Measurements from ENCODE around the gene AGPS. TPM values are rescaled to one million over a fixed set of nuclear protein-coding genes. Genes with fewer than 3 reads are reported as not detected.
A peak's percentile ranks its signal among the peaks of the same experiment; 100 is the strongest.
"Not testable (repeated sequence)": the region's sequence is repeated elsewhere in the genome, so short reads cannot be mapped to it uniquely, and the experiment has no call there.

Gene AGPS
- 54.0 and 148 TPM in 2 replicates for total RNA-seq (2014; rRNA removed; shearing (Covaris generic); ENCODE audit: low replicate concordance)

DNA sequence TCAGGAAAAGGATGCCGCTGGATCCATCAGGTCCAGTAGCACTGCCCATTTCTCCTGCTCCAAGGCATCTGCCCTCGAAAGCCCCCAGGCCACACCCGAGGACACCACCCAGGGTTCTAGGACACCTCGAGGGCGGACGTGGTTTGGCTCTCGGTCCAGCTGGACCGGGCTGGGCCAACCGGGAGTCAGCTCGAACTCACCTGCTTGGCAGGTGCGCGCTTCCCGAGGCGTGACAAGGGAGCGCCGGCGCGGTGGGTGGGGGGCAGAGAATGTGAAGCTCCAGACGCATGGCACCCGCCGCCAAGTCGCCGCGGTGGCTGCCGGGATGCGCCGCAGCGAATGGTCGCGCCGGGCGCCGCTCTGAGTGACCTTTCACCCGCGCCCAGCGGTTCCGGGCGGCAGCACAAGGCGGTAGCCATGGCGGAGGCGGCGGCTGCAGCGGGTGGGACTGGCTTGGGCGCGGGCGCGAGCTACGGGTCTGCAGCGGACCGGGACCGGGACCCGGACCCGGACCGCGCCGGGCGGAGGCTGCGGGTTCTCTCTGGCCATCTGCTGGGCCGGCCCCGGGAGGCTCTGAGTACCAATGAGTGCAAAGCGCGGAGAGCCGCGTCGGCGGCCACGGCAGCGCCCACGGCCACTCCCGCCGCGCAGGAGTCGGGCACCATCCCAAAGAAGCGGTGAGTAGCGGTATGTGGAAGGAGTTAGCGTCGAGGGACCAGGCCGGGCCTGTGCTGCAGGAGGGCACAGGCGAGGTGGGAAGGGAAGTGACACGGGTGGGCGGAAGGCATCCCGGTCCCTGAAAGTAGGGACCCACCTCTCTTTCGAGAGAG, at the start of gene AGPS:
TSS of gene AGPS (plus strand) at position 401 of the 830 bp plus-strand sequence. CDS start at position 418, 17 bp downstream.
- Histone ChIP-seq H3K27me3 (ENCODE audit: low read length) (no peaks in the 10 kb centered on the region), H3K4me3 (ENCODE audit: low read length) (peak within 1 kb of the TSS; percentile 92), H4K20me1 (ENCODE audit: insufficient read depth, low read depth, low read length) (no peaks in the 10 kb centered on the region; the same call in 1 of the 2 replicates), H3K4me1 (ENCODE audit: low read length) (peaks cover 64% of the 10 kb centered on the region), H3K79me2 (ENCODE audit: low read length) (peaks cover 97% of the 10 kb centered on the region), H3K9me2 (replicated peaks; ENCODE audit: insufficient read depth, low read length) (no peaks in the 10 kb centered on the region), H3K27ac (ENCODE audit: low read length) (peak within 1 kb of the TSS; percentile 52; the same call in 1 of the 2 replicates), H3K9ac (ENCODE audit: low read length) (peak within 1 kb of the TSS; percentile 92), H3K9me3 (ENCODE audit: low read length) (no peaks in the 10 kb centered on the region), H3K36me3 (ENCODE audit: insufficient read depth, low read length) (peaks cover 2% of the 10 kb centered on the region; the same call in 1 of the 2 replicates), H3K4me2 (ENCODE audit: low read depth, low read length, poor library complexity, severe bottlenecking) (peak within 1 kb of the TSS; percentile 97), H2AFZ (ENCODE audit: low read length) (peak within 1 kb of the TSS; percentile 73)
- DNase-seq, result peak; percentile 92

DNA sequence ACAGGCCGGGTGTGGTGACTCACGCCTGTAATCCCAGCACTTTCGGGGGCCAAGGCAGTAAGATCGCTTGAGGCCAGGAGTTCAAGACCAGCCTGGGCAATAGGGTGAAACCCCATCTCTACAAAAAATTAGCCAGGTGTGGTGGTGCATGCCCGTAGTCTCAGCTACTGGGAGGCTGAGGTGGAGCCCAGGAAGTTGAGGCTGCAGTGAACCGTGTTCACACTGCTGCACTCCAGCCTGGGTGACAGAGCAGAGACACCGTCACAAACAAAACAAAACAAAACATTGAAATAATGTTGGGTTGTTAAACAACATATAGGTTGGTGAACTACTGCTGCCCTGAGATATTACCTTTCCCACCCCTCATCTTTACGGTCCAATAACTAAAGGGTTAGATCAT, 48.8 kb upstream of the AGPS start:
- Histone ChIP-seq H3K27ac (ENCODE audit: low read length) (no peak overlapping the region), H3K9me2 (replicated peaks; ENCODE audit: insufficient read depth, low read length) (no peaks in the 10 kb centered on the region), H3K36me3 (ENCODE audit: insufficient read depth, low read length) (no peaks in the 10 kb centered on the region), H3K4me1 (ENCODE audit: low read length) (no peaks in the 10 kb centered on the region), H4K20me1 (ENCODE audit: insufficient read depth, low read depth, low read length) (no peaks in the 10 kb centered on the region), H3K9me3 (ENCODE audit: low read length) (no peaks in the 10 kb centered on the region), H2AFZ (ENCODE audit: low read length) (no peak overlapping the region), H3K27me3 (ENCODE audit: low read length) (no peaks in the 10 kb centered on the region), H3K4me2 (ENCODE audit: low read depth, low read length, poor library complexity, severe bottlenecking) (no peak overlapping the region), H3K4me3 (ENCODE audit: low read length) (no peak overlapping the region), H3K9ac (ENCODE audit: low read length) (no peak overlapping the region), H3K79me2 (ENCODE audit: low read length) (no peaks in the 10 kb centered on the region)
- DNase-seq, result no peak

DNA sequence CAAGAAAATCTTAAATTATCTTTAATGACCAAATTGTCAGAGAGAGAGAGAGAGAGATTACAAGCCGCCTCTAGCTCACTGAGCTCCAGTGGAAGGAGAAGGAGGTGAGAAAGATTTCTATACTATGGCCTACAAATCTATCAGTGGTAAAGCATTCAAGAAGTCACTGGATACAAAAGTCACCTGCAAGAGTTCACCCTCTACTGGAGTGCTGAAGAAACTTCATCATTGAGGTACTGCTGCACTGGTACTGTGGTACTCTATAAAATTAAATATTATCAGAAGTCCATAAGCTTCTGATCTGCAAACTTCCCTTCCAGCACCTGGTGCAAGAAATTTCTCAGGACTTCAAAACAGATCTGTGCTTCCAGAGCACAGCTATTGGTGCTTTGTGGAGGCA, 48.3 kb upstream of the AGPS start:
- Histone ChIP-seq H3K4me1 (ENCODE audit: low read length) (no peaks in the 10 kb centered on the region), H3K4me2 (ENCODE audit: low read depth, low read length, poor library complexity, severe bottlenecking) (no peak overlapping the region)

DNA sequence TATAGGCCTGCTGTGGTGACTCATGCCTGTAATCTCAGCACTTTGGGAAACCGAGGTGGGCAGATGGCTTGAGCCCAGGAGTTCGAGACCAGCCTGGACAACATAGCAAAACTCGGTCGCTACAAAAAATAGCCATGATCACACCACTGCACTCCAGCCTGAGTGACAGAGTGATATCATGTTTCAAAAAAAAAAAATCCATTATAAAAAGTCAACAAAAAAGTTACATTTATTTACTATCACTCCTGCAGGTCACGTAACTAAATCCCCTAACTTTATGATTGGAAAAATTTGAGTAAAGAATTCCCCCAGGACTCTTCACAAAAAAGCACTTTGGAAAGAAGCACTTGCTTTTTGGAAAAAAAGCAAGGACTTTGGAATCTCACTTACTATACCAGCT, 46.4 kb upstream of the AGPS start:
- no peaks in the 10 kb centered on the region for H3K4me1 ChIP-seq (ENCODE audit: low read length)
- H3K9me3 ChIP-seq (ENCODE audit: low read length), result no peaks in the 10 kb centered on the region
- no peak overlapping the region for H3K4me3 ChIP-seq (ENCODE audit: low read length)
- DNase-seq, result no peak
- no peaks in the 10 kb centered on the region for H3K79me2 ChIP-seq (ENCODE audit: low read length)
- no peak overlapping the region for H3K27ac ChIP-seq (ENCODE audit: low read length)
- no peaks in the 10 kb centered on the region for H3K36me3 ChIP-seq (ENCODE audit: insufficient read depth, low read length)
- no peak overlapping the region for H3K9ac ChIP-seq (ENCODE audit: low read length)
- H2AFZ ChIP-seq (ENCODE audit: low read length), result no peak overlapping the region
- H3K9me2 ChIP-seq (replicated peaks; ENCODE audit: insufficient read depth, low read length), result no peaks in the 10 kb centered on the region
- no peaks in the 10 kb centered on the region for H3K27me3 ChIP-seq (ENCODE audit: low read length)
- H3K4me2 ChIP-seq (ENCODE audit: low read depth, low read length, poor library complexity, severe bottlenecking), result no peak overlapping the region
- no peaks in the 10 kb centered on the region for H4K20me1 ChIP-seq (ENCODE audit: insufficient read depth, low read depth, low read length)

More for the DNA sequence above, 48.3 kb upstream of the AGPS start:
- no peak overlapping the region for H3K9ac ChIP-seq (ENCODE audit: low read length)
- no peak overlapping the region for H3K4me3 ChIP-seq (ENCODE audit: low read length)
- DNase-seq, result peak; percentile 46
- H3K9me2 ChIP-seq (replicated peaks; ENCODE audit: insufficient read depth, low read length), result no peaks in the 10 kb centered on the region
- H3K27me3 ChIP-seq (ENCODE audit: low read length), result no peaks in the 10 kb centered on the region
- H3K9me3 ChIP-seq (ENCODE audit: low read length), result no peaks in the 10 kb centered on the region
- no peaks in the 10 kb centered on the region for H4K20me1 ChIP-seq (ENCODE audit: insufficient read depth, low read depth, low read length)
- H3K27ac ChIP-seq (ENCODE audit: low read length), result no peak overlapping the region
- H3K79me2 ChIP-seq (ENCODE audit: low read length), result no peaks in the 10 kb centered on the region
- H2AFZ ChIP-seq (ENCODE audit: low read length), result no peak overlapping the region
- H3K36me3 ChIP-seq (ENCODE audit: insufficient read depth, low read length), result no peaks in the 10 kb centered on the region

DNA sequence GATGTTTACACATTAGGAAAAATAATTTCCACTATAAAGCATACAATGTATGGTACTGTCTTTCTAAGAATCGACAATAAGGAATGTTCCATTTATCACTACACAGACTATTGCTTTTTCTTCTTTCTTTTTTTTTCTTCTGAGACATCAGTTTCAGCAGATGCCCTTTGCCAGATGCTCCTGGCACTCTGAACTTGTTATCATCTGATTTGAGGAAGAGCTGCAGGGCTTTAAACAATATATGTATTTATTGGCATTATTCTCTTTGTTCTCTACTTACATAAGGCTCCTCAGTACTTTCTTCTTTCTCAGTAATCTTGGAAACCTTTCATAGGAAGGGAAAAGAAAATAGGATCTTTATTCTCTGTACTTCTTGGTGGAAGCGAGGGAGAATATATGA, 45.0 kb upstream of the AGPS start:
- DNase-seq, result no peak
- H3K4me3 ChIP-seq (ENCODE audit: low read length), result no peak overlapping the region
- H3K27ac ChIP-seq (ENCODE audit: low read length), result no peak overlapping the region
- no peak overlapping the region for H2AFZ ChIP-seq (ENCODE audit: low read length)
- H3K4me2 ChIP-seq (ENCODE audit: low read depth, low read length, poor library complexity, severe bottlenecking), result no peak overlapping the region
- H3K36me3 ChIP-seq (ENCODE audit: insufficient read depth, low read length), result no peaks in the 10 kb centered on the region
- no peak overlapping the region for H3K9ac ChIP-seq (ENCODE audit: low read length)
- H3K79me2 ChIP-seq (ENCODE audit: low read length), result no peaks in the 10 kb centered on the region
- no peaks in the 10 kb centered on the region for H3K9me3 ChIP-seq (ENCODE audit: low read length)
- H4K20me1 ChIP-seq (ENCODE audit: insufficient read depth, low read depth, low read length), result no peaks in the 10 kb centered on the region
- H3K27me3 ChIP-seq (ENCODE audit: low read length), result no peaks in the 10 kb centered on the region
- no peaks in the 10 kb centered on the region for H3K9me2 ChIP-seq (replicated peaks; ENCODE audit: insufficient read depth, low read length)
- H3K4me1 ChIP-seq (ENCODE audit: low read length), result no peaks in the 10 kb centered on the region

DNA sequence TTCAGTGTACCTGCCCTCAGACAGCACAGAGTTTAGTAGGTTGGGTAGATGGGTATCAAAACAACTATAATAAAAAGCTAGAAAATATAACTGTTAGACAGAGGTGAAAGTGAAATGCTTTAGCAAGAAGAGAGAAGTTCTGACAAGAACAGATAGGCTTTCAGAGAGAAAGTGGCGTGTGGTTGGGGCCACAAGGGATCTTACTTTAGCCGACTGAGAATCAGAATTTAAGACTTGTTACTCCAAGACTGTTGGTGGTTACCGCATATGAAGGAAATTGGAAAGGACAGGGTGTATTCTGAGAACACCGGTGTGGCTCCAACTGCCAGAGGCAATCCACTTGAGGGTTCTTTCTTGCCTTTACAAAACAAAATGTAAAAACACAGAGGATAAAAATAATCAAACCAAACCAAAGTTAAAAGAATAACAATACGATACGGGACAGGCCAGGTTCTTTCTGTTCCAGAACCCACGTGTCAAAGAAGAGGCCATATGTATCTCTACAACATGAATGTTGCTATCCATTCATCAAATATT, 44.4 kb upstream of the AGPS start:
- no peak overlapping the region for H3K27ac ChIP-seq (ENCODE audit: low read length)
- no peaks in the 10 kb centered on the region for H3K9me3 ChIP-seq (ENCODE audit: low read length)
- H3K4me3 ChIP-seq (ENCODE audit: low read length), result no peak overlapping the region
- H3K9me2 ChIP-seq (replicated peaks; ENCODE audit: insufficient read depth, low read length), result no peaks in the 10 kb centered on the region
- no peak for DNase-seq
- H3K36me3 ChIP-seq (ENCODE audit: insufficient read depth, low read length), result no peaks in the 10 kb centered on the region
- no peaks in the 10 kb centered on the region for H3K79me2 ChIP-seq (ENCODE audit: low read length)
- H3K27me3 ChIP-seq (ENCODE audit: low read length), result no peaks in the 10 kb centered on the region
- no peaks in the 10 kb centered on the region for H3K4me1 ChIP-seq (ENCODE audit: low read length)
- H3K4me2 ChIP-seq (ENCODE audit: low read depth, low read length, poor library complexity, severe bottlenecking), result no peak overlapping the region
- no peak overlapping the region for H2AFZ ChIP-seq (ENCODE audit: low read length)
- H4K20me1 ChIP-seq (ENCODE audit: insufficient read depth, low read depth, low read length), result no peaks in the 10 kb centered on the region
- no peak overlapping the region for H3K9ac ChIP-seq (ENCODE audit: low read length)

DNA sequence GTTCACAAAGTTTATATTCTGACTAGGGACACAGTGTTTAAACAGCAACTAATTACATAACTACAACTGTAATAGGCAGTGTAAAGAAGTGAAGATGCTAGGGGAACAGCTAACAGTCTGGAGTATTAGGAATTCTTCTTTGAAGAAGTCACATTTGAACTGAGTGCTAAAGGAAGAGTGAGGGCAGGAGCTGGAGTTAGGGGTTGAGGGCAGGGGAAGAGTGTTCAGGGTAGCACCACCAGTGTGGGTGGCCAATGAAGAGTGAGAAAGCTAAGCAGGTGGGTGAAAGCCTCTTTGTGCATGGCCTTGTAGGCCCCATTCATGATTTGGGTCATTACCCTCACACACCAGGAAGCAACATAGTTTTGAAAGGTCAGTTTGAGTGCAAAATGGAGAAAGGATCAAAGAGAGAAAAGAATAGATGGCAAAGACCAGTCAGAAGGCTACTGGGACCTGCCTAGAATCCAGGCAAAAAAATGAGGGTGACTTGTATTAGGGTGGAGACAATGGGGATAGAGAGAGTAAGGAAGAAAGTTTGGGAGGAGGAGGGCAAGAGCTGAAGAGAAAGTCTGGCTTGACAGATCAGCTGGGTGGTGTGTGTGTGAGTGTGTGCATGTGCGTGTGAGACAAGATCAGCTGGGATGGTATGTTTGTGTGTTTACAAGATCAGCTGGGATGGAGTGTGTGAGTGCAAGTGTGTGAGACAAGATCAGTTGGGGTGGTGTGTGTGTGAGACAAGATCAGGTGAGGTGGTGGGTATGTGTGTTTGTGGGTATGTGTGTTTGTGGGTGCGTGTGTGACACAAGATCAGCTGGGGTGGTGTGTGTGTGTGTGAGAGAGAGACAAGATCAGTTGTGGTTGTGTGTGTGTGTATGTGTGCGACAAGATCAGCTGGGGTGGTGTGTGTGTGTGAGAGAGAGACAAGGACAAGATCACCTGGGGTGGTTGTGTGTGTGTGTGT, 43.6 kb upstream of the AGPS start:
- H4K20me1 ChIP-seq (ENCODE audit: insufficient read depth, low read depth, low read length), result no peaks in the 10 kb centered on the region
- H3K9me2 ChIP-seq (replicated peaks; ENCODE audit: insufficient read depth, low read length), result no peaks in the 10 kb centered on the region
- H3K4me2 ChIP-seq (ENCODE audit: low read depth, low read length, poor library complexity, severe bottlenecking), result no peak overlapping the region
- H3K4me1 ChIP-seq (ENCODE audit: low read length), result no peaks in the 10 kb centered on the region
- H3K4me3 ChIP-seq (ENCODE audit: low read length), result no peak overlapping the region
- no peaks in the 10 kb centered on the region for H3K27me3 ChIP-seq (ENCODE audit: low read length)
- no peaks in the 10 kb centered on the region for H3K9me3 ChIP-seq (ENCODE audit: low read length)
- no peak overlapping the region for H2AFZ ChIP-seq (ENCODE audit: low read length)
- H3K36me3 ChIP-seq (ENCODE audit: insufficient read depth, low read length), result no peaks in the 10 kb centered on the region
- DNase-seq, result no peak
- no peak overlapping the region for H3K9ac ChIP-seq (ENCODE audit: low read length)
- no peak overlapping the region for H3K27ac ChIP-seq (ENCODE audit: low read length)
- no peaks in the 10 kb centered on the region for H3K79me2 ChIP-seq (ENCODE audit: low read length)

DNA sequence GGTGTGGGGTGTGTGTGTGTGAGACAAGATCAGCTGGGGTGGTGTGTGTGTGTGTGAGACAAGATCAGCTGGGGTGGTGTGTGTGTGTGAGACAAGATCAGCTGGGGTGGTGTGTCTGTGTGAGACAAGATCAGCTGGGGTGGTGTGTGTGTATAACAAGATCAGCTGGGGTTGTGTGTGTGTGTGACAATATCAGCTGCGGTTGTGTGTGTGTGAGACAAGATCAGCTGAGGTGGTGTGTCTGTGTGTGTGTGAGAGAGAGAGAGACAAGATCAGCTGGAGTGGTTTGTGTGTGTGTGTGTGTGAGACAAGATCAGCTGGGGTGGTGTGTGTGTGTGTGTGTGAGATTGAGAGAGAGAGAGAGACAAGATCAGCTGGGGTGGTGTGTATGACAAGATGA, 41.9 kb upstream of the AGPS start:
- not testable (repeated sequence) for DNase-seq; H3K36me3 ChIP-seq (ENCODE audit: insufficient read depth, low read length); H3K4me1 ChIP-seq (ENCODE audit: low read length); H3K27ac ChIP-seq (ENCODE audit: low read length); H3K27me3 ChIP-seq (ENCODE audit: low read length); H2AFZ ChIP-seq (ENCODE audit: low read length); H3K9ac ChIP-seq (ENCODE audit: low read length); H3K4me2 ChIP-seq (ENCODE audit: low read depth, low read length, poor library complexity, severe bottlenecking); H3K79me2 ChIP-seq (ENCODE audit: low read length); H3K4me3 ChIP-seq (ENCODE audit: low read length); H3K9me2 ChIP-seq (replicated peaks; ENCODE audit: insufficient read depth, low read length); H4K20me1 ChIP-seq (ENCODE audit: insufficient read depth, low read depth, low read length); H3K9me3 ChIP-seq (ENCODE audit: low read length)
